Neural crest cell (in vitro differentiated cells): ENCODE data around the gene PLA2G2C. TPM values are rescaled to one million over a fixed set of nuclear protein-coding genes. Genes with fewer than 3 reads are reported as not detected.
A peak's percentile ranks its signal among the peaks of the same experiment; 100 is the strongest.

Experiments used
- DNase-seq: peaks from one replicate; pipeline ENCODE4 v3.0.0; 2021; ENCODE audit warnings: low read depth, mixed read lengths, low spot score
- H3K27ac Mint-ChIP-seq: one replicate; pipeline ENCODE4 v1.8.0; 2021; ENCODE audit warnings: mild to moderate bottlenecking, mixed read lengths; ENCODE audit not compliant: unreplicated experiment
- H3K27me3 Mint-ChIP-seq: 2 replicates; pipeline ENCODE4 v1.8.0; 2021; ENCODE audit warnings: low read depth, mild to moderate bottlenecking, mixed read lengths
- H3K36me3 Mint-ChIP-seq: 2 replicates; pipeline ENCODE4 v1.8.0; 2021; ENCODE audit warnings: low read depth, mild to moderate bottlenecking, mixed read lengths
- H3K4me1 Mint-ChIP-seq: 2 replicates; pipeline ENCODE4 v1.8.0; 2021; ENCODE audit warnings: mixed read lengths
- H3K4me3 Mint-ChIP-seq: one replicate; pipeline ENCODE4 v1.8.0; 2021; ENCODE audit warnings: mild to moderate bottlenecking, mixed read lengths
- H3K9me3 Mint-ChIP-seq: 2 replicates; pipeline ENCODE4 v1.8.0; 2021; ENCODE audit warnings: mixed read lengths
- CTCF ChIP-seq: fragments of 200-600 bp; sonication (generic); conservative IDR thresholded peaks from 2 replicates; pipeline ENCODE4 v1.5.0; 2021; ENCODE audit warnings: antibody characterized with exemption, mild to moderate bottlenecking
- total RNA-seq: library from RNA; stranded (reverse); gene quantifications from 2 replicates; pipeline ENCODE4 v1.2.1, GENCODE V29; 2021

The PLA2G2C gene
- total RNA-seq, 1 donor from 2014 or later, result not detected

GRCh38 chr1:20167126-20167525, 19.2 kb downstream of the PLA2G2C start:
- Mint-ChIP-seq H3K4me3 (no peak overlapping the region), H3K27ac (no peak overlapping the region), H3K36me3 (no peaks in the 10 kb centered on the region), H3K27me3 (peaks cover 8% of the 10 kb centered on the region), H3K4me1 (no peaks in the 10 kb centered on the region), H3K9me3 (peaks cover 6% of the 10 kb centered on the region)
- no peak for DNase-seq
- no peak for TF ChIP-seq CTCF

- H3K4me1 Mint-ChIP-seq, result no peaks in the 10 kb centered on the region
- TF ChIP-seq CTCF, result no peak
- H3K27ac Mint-ChIP-seq, result no peak overlapping the region
- peaks cover 6% of the 10 kb centered on the region for H3K9me3 Mint-ChIP-seq
- DNase-seq, result no peak
- no peak overlapping the region for H3K4me3 Mint-ChIP-seq
- no peaks in the 10 kb centered on the region for H3K36me3 Mint-ChIP-seq
- H3K27me3 Mint-ChIP-seq, result peaks cover 8% of the 10 kb centered on the region
Measured at GRCh38 chr1:20166051-20166450, 20.3 kb downstream of the PLA2G2C start.

- DNase-seq, result no peak
- Mint-ChIP-seq H3K36me3 (no peaks in the 10 kb centered on the region), H3K27ac (no peak overlapping the region), H3K27me3 (peaks cover 8% of the 10 kb centered on the region), H3K9me3 (peaks cover 6% of the 10 kb centered on the region), H3K4me1 (no peaks in the 10 kb centered on the region), H3K4me3 (no peak overlapping the region)
- TF ChIP-seq CTCF, result peak; percentile 42
Measured at GRCh38 chr1:20165522-20165951, 20.8 kb downstream of the PLA2G2C start.

GRCh38 chr1:20164694-20165202, 21.6 kb downstream of the PLA2G2C start:
- Mint-ChIP-seq H3K4me1 (no peaks in the 10 kb centered on the region), H3K36me3 (peaks cover 2% of the 10 kb centered on the region), H3K4me3 (no peak overlapping the region), H3K27ac (no peak overlapping the region), H3K9me3 (peaks cover 6% of the 10 kb centered on the region), H3K27me3 (peaks cover 8% of the 10 kb centered on the region)
- TF ChIP-seq CTCF, result no peak
- DNase-seq, result no peak

GRCh38 chr1:20160034-20160433, 26.3 kb downstream of the PLA2G2C start:
- TF ChIP-seq CTCF, result no peak
- H3K4me3 Mint-ChIP-seq, result no peak overlapping the region
- peaks cover 5% of the 10 kb centered on the region for H3K27me3 Mint-ChIP-seq
- DNase-seq, result no peak
- no peak overlapping the region for H3K27ac Mint-ChIP-seq
- H3K4me1 Mint-ChIP-seq, result no peaks in the 10 kb centered on the region
- peaks cover 3% of the 10 kb centered on the region for H3K9me3 Mint-ChIP-seq
- peaks cover 6% of the 10 kb centered on the region for H3K36me3 Mint-ChIP-seq
